ENCODE measurements around the gene IGF1R. TPM values are rescaled to one million over a fixed set of nuclear protein-coding genes. Genes with fewer than 3 reads are reported as not detected.

IGF1R gene
- total and polyA plus RNA-seq, 4 donors = 5.9 to 154 (median 27.6) TPM

DNA sequence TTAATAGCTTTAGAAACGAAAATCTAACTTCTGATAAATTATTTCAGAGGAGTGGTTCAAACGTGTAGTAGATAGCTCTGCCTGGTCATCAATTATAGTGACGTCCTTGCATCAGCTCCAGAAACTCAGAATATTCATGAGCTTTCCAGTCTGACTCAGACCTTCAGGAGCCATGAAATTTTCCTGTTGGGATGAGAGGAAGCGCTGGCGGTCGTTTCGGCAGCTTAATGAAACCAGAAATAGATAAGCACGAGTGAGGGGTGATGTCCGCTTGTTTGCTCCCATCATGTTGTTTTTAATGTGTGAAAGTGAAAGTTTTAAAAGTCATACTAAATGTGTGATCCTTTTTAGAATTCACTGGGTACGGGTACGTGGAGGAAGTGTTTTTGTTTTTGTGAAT lies 218.2 kb downstream of the IGF1R start:
- Histone ChIP-seq H3K27ac (ENCODE audit: low read depth in 1 of 2, low read length in 1 of 2) (peak overlapping the region; percentile 27 to 38), H3K4me1 (ENCODE audit: control insufficient read depth in 5 of 5, insufficient read depth in 5 of 5, low read length in 5 of 5) (peaks cover 0 to 8% (median 4%) of the 10 kb centered on the region in 5 donors), H3K9ac (ENCODE audit: insufficient read depth in 1 of 2, low read length in 2 of 2) (peak overlapping the region in 1 of 2 donors; percentile 80), H3K27me3 (ENCODE audit: control insufficient read depth in 3 of 3, insufficient read depth in 3 of 3, low read length in 2 of 3) (no peaks in the 10 kb centered on the region), H3K4me3 (no peak overlapping the region), H3K9me3 (ENCODE audit: control insufficient read depth in 4 of 4, insufficient read depth in 3 of 4, low read length in 3 of 4) (no peaks in the 10 kb centered on the region), H3K36me3 (ENCODE audit: control insufficient read depth in 4 of 4, insufficient read depth in 4 of 4, low read length in 4 of 4) (no peaks in the 10 kb centered on the region)
- peak; percentile 43 to 79 (median 77) for DNase-seq
- TF ChIP-seq CTCF (IDR thresholded peaks at IDR 0.05; ENCODE audit: control extremely low read depth, extremely low read depth) = no peak
- peak; percentile 25 for ATAC-seq (ENCODE audit: insufficient read depth, low FRiP score)
- WGBS, 2 donors = 32 to 48% methylated on average over 11 of the region's 11 CpGs

- no peak for DNase-seq
- H3K4me1 ChIP-seq (ENCODE audit: control insufficient read depth in 5 of 5, insufficient read depth in 5 of 5, low read length in 5 of 5) = peaks cover 1 to 15% (median 7%) of the 10 kb centered on the region in 5 donors
- ATAC-seq (ENCODE audit: insufficient read depth, low FRiP score) = no peak
- H3K27me3 ChIP-seq (ENCODE audit: control insufficient read depth in 3 of 3, insufficient read depth in 3 of 3, low read length in 2 of 3) = no peaks in the 10 kb centered on the region
- WGBS, 2 donors = 80 to 81% methylated on average over 6 of the region's 6 CpGs
- no peak for TF ChIP-seq CTCF (IDR thresholded peaks at IDR 0.05; ENCODE audit: control extremely low read depth, extremely low read depth)
- no peak overlapping the region for H3K4me3 ChIP-seq
- no peak overlapping the region for H3K27ac ChIP-seq (ENCODE audit: low read depth in 1 of 2, low read length in 1 of 2)
- no peaks in the 10 kb centered on the region for H3K9me3 ChIP-seq (ENCODE audit: control insufficient read depth in 4 of 4, insufficient read depth in 3 of 4, low read length in 3 of 4)
- no peak overlapping the region for H3K9ac ChIP-seq (ENCODE audit: insufficient read depth in 1 of 2, low read length in 2 of 2)
- H3K36me3 ChIP-seq (ENCODE audit: control insufficient read depth in 4 of 4, insufficient read depth in 4 of 4, low read length in 4 of 4) = no peaks in the 10 kb centered on the region
These were observed 220.2 kb downstream of the IGF1R start for GRCh38 chr15:98868564-98868963.

DNA sequence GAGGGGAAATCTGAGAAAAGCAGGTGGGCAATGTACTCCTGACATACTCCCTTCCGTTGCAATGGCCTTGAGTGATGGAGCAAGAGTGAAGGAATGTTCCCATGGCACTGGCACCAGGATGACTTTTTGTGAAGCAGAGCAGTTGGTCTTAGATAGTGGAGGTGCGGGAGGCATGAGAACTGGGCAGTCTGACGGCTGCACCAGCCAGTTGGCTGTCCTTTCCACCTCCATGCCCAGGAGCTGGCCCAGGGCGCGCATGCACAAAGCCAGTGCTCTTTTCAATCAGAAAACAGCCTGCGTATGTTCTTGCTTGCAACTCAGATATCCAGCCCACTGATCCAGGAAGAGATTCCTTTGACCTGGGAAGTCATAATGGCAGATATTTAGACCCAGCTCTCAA lies 222.4 kb downstream of the IGF1R start:
- Histone ChIP-seq H3K27me3 (ENCODE audit: control insufficient read depth in 3 of 3, insufficient read depth in 3 of 3, low read length in 2 of 3) (no peaks in the 10 kb centered on the region), H3K36me3 (ENCODE audit: control insufficient read depth in 4 of 4, insufficient read depth in 4 of 4, low read length in 4 of 4) (no peaks in the 10 kb centered on the region), H3K4me3 (no peak overlapping the region), H3K9me3 (ENCODE audit: control insufficient read depth in 4 of 4, insufficient read depth in 3 of 4, low read length in 3 of 4) (no peaks in the 10 kb centered on the region), H3K27ac (ENCODE audit: low read depth in 1 of 2, low read length in 1 of 2) (peak overlapping the region in 1 of 2 donors; percentile 84), H3K9ac (ENCODE audit: insufficient read depth in 1 of 2, low read length in 2 of 2) (no peak overlapping the region), H3K4me1 (ENCODE audit: control insufficient read depth in 5 of 5, insufficient read depth in 5 of 5, low read length in 5 of 5) (peaks cover 13 to 37% (median 26%) of the 10 kb centered on the region in 5 donors)
- DNase-seq = no peak
- TF ChIP-seq CTCF (IDR thresholded peaks at IDR 0.05; ENCODE audit: control extremely low read depth, extremely low read depth) = no peak
- WGBS, 2 donors = 92 to 93% methylated on average over 6 of the region's 6 CpGs
- ATAC-seq (ENCODE audit: insufficient read depth, low FRiP score) = no peak

DNA sequence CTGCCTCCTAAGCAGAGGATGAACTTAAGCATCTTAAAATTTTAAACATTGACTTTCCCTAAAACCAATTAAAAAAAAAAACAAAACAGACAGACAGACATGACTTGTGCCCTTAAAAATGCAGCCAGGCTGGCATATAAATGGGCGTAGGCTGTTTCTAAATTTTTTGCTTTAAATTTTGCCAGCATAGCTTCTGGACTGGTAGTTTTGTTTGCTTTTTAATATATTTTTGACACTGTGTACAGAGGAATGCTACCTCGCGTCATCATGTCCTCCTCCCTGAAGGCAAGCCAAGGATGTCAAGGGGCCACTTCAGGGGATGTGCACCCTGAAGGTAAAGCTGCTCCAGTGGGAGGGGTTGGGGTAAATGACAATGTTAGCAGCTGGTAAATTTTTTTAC lies 224.4 kb downstream of the IGF1R start:
- Histone ChIP-seq H3K9me3 (ENCODE audit: control insufficient read depth in 4 of 4, insufficient read depth in 3 of 4, low read length in 3 of 4) (no peaks in the 10 kb centered on the region), H3K4me1 (ENCODE audit: control insufficient read depth in 5 of 5, insufficient read depth in 5 of 5, low read length in 5 of 5) (peaks cover 12 to 44% (median 27%) of the 10 kb centered on the region in 5 donors), H3K36me3 (ENCODE audit: control insufficient read depth in 4 of 4, insufficient read depth in 4 of 4, low read length in 4 of 4) (no peaks in the 10 kb centered on the region), H3K9ac (ENCODE audit: insufficient read depth in 1 of 2, low read length in 2 of 2) (no peak overlapping the region), H3K27me3 (ENCODE audit: control insufficient read depth in 3 of 3, insufficient read depth in 3 of 3, low read length in 2 of 3) (no peaks in the 10 kb centered on the region), H3K4me3 (no peak overlapping the region), H3K27ac (ENCODE audit: low read depth in 1 of 2, low read length in 1 of 2) (no peak overlapping the region)
- WGBS, 2 donors = 67 to 76% methylated on average over 3 of the region's 3 CpGs
- ATAC-seq (ENCODE audit: insufficient read depth, low FRiP score) (no peak), DNase-seq (no peak)
- TF ChIP-seq CTCF (IDR thresholded peaks at IDR 0.05; ENCODE audit: control extremely low read depth, extremely low read depth) = no peak

Data from lung (tissue), 12 donors.